Activated T-cell treated with anti-CD3 and anti-CD28 coated beads, Interleukin-2, amount 50 U/mL, for 24 hours (primary cell): ENCODE results near the gene WWC1.

Source experiments
- DNase-seq: peaks from one replicate; pipeline ENCODE4 v3.0.0-alpha.2; 2020
- H3K27ac Mint-ChIP-seq: 2 replicates; pipeline ENCODE4 v1.8.0; 2020; ENCODE audit warnings: mild to moderate bottlenecking, mixed read lengths
- H3K27me3 Mint-ChIP-seq: 2 replicates; pipeline ENCODE4 v1.8.0; 2020; ENCODE audit warnings: mixed read lengths
- H3K36me3 Mint-ChIP-seq: 2 replicates; pipeline ENCODE4 v1.8.0; 2020; ENCODE audit warnings: low read depth, mixed read lengths
- H3K4me1 Mint-ChIP-seq: 2 replicates; pipeline ENCODE4 v1.8.0; 2020; ENCODE audit warnings: low read depth, mixed read lengths
- H3K4me3 Mint-ChIP-seq: 2 replicates; pipeline ENCODE4 v1.8.0; 2020; ENCODE audit warnings: mild to moderate bottlenecking, moderate library complexity, mixed read lengths
- H3K9me3 Mint-ChIP-seq: 2 replicates; pipeline ENCODE4 v1.8.0; 2020; ENCODE audit warnings: mixed read lengths

Gene WWC1

GRCh38 chr5:168407211-168407610 is 115.8 kb downstream of the WWC1 start:
- Mint-ChIP-seq H3K4me1 (peaks cover 30% of the 10 kb centered on the region), H3K27me3 (peaks cover 34% of the 10 kb centered on the region), H3K4me3 (no peak overlapping the region), H3K9me3 (no peaks in the 10 kb centered on the region), H3K27ac (peak overlapping the region; percentile 0), H3K36me3 (peaks cover 4% of the 10 kb centered on the region)
- no peak for DNase-seq

- H3K27ac Mint-ChIP-seq, result no peak overlapping the region
- peaks cover 41% of the 10 kb centered on the region for H3K27me3 Mint-ChIP-seq
- no peak for DNase-seq
Observed at GRCh38 chr5:168408561-168409305, 117.3 kb downstream of the WWC1 start.

GRCh38 chr5:168409591-168410458 is 118.4 kb downstream of the WWC1 start:
- peak overlapping the region; percentile 64 for H3K4me3 Mint-ChIP-seq
- H3K4me1 Mint-ChIP-seq, result peaks cover 30% of the 10 kb centered on the region
- DNase-seq, result peak; percentile 52
- H3K27ac Mint-ChIP-seq, result peak overlapping the region; percentile 78
- H3K27me3 Mint-ChIP-seq, result peaks cover 38% of the 10 kb centered on the region
- peaks cover 6% of the 10 kb centered on the region for H3K36me3 Mint-ChIP-seq
- H3K9me3 Mint-ChIP-seq, result no peaks in the 10 kb centered on the region

More at GRCh38 chr5:168408561-168409305, 117.3 kb downstream of the WWC1 start:
- Mint-ChIP-seq H3K36me3 (peaks cover 6% of the 10 kb centered on the region), H3K4me3 (peak overlapping the region; percentile 64), H3K4me1 (peaks cover 30% of the 10 kb centered on the region), H3K9me3 (no peaks in the 10 kb centered on the region)

- no peak overlapping the region for H3K27ac Mint-ChIP-seq
- H3K4me1 Mint-ChIP-seq, result peaks cover 30% of the 10 kb centered on the region
- H3K36me3 Mint-ChIP-seq, result peaks cover 6% of the 10 kb centered on the region
- H3K9me3 Mint-ChIP-seq, result no peaks in the 10 kb centered on the region
- H3K27me3 Mint-ChIP-seq, result peaks cover 27% of the 10 kb centered on the region
- no peak overlapping the region for H3K4me3 Mint-ChIP-seq
- no peak for DNase-seq
Observed at GRCh38 chr5:168411871-168412270, 120.4 kb downstream of the WWC1 start.

GRCh38 chr5:168413062-168413461 is 121.6 kb downstream of the WWC1 start:
- Mint-ChIP-seq H3K27ac (no peak overlapping the region), H3K36me3 (peaks cover 6% of the 10 kb centered on the region), H3K9me3 (no peaks in the 10 kb centered on the region), H3K27me3 (peaks cover 27% of the 10 kb centered on the region), H3K4me3 (no peak overlapping the region), H3K4me1 (peaks cover 25% of the 10 kb centered on the region)
- DNase-seq, result no peak

- peaks cover 23% of the 10 kb centered on the region for H3K4me1 Mint-ChIP-seq
- peaks cover 27% of the 10 kb centered on the region for H3K27me3 Mint-ChIP-seq
- no peaks in the 10 kb centered on the region for H3K9me3 Mint-ChIP-seq
- H3K27ac Mint-ChIP-seq, result no peak overlapping the region
- H3K4me3 Mint-ChIP-seq, result no peak overlapping the region
- H3K36me3 Mint-ChIP-seq, result peaks cover 6% of the 10 kb centered on the region
- DNase-seq, result no peak
Observed at GRCh38 chr5:168413596-168413995, 122.2 kb downstream of the WWC1 start.

- peaks cover 6% of the 10 kb centered on the region for H3K36me3 Mint-ChIP-seq
- H3K27ac Mint-ChIP-seq, result no peak overlapping the region
- H3K9me3 Mint-ChIP-seq, result no peaks in the 10 kb centered on the region
- H3K27me3 Mint-ChIP-seq, result peaks cover 18% of the 10 kb centered on the region
- peaks cover 5% of the 10 kb centered on the region for H3K4me1 Mint-ChIP-seq
- no peak overlapping the region for H3K4me3 Mint-ChIP-seq
- no peak for DNase-seq
Observed at GRCh38 chr5:168415401-168415800, 124.0 kb downstream of the WWC1 start.

GRCh38 chr5:168415971-168416370 is 124.5 kb downstream of the WWC1 start:
- DNase-seq, result no peak
- Mint-ChIP-seq H3K36me3 (peaks cover 6% of the 10 kb centered on the region), H3K9me3 (no peaks in the 10 kb centered on the region), H3K4me1 (peaks cover 2% of the 10 kb centered on the region), H3K27ac (no peak overlapping the region), H3K27me3 (peaks cover 18% of the 10 kb centered on the region), H3K4me3 (no peak overlapping the region)

GRCh38 chr5:168417731-168418429 is 126.4 kb downstream of the WWC1 start:
- H3K36me3 Mint-ChIP-seq, result peaks cover 2% of the 10 kb centered on the region
- no peak overlapping the region for H3K27ac Mint-ChIP-seq
- no peak overlapping the region for H3K4me3 Mint-ChIP-seq
- H3K4me1 Mint-ChIP-seq, result no peaks in the 10 kb centered on the region
- no peaks in the 10 kb centered on the region for H3K9me3 Mint-ChIP-seq
- peaks cover 6% of the 10 kb centered on the region for H3K27me3 Mint-ChIP-seq
- no peak for DNase-seq

GRCh38 chr5:168420461-168420860 is 129.0 kb downstream of the WWC1 start:
- Mint-ChIP-seq H3K4me3 (no peak overlapping the region), H3K27ac (no peak overlapping the region), H3K4me1 (no peaks in the 10 kb centered on the region), H3K9me3 (no peaks in the 10 kb centered on the region), H3K27me3 (no peaks in the 10 kb centered on the region), H3K36me3 (no peaks in the 10 kb centered on the region)
- no peak for DNase-seq

- H3K36me3 Mint-ChIP-seq, result no peaks in the 10 kb centered on the region
- H3K27ac Mint-ChIP-seq, result no peak overlapping the region
- no peak overlapping the region for H3K4me3 Mint-ChIP-seq
- DNase-seq, result no peak
- H3K4me1 Mint-ChIP-seq, result no peaks in the 10 kb centered on the region
- H3K9me3 Mint-ChIP-seq, result no peaks in the 10 kb centered on the region
- no peaks in the 10 kb centered on the region for H3K27me3 Mint-ChIP-seq
Observed at GRCh38 chr5:168422431-168422830, 131.0 kb downstream of the WWC1 start.

- H3K4me1 Mint-ChIP-seq, result no peaks in the 10 kb centered on the region
- H3K9me3 Mint-ChIP-seq, result no peaks in the 10 kb centered on the region
- no peaks in the 10 kb centered on the region for H3K27me3 Mint-ChIP-seq
- H3K27ac Mint-ChIP-seq, result no peak overlapping the region
- H3K4me3 Mint-ChIP-seq, result no peak overlapping the region
- DNase-seq, result no peak
- H3K36me3 Mint-ChIP-seq, result no peaks in the 10 kb centered on the region
Observed at GRCh38 chr5:168423478-168423877, 132.0 kb downstream of the WWC1 start.

- no peaks in the 10 kb centered on the region for H3K9me3 Mint-ChIP-seq
- peaks cover 1% of the 10 kb centered on the region for H3K36me3 Mint-ChIP-seq
- no peak overlapping the region for H3K27ac Mint-ChIP-seq
- no peak overlapping the region for H3K4me3 Mint-ChIP-seq
- H3K4me1 Mint-ChIP-seq, result no peaks in the 10 kb centered on the region
- H3K27me3 Mint-ChIP-seq, result no peaks in the 10 kb centered on the region
- DNase-seq, result no peak
Observed at GRCh38 chr5:168423971-168424370, 132.5 kb downstream of the WWC1 start.

- H3K36me3 Mint-ChIP-seq, result peaks cover 2% of the 10 kb centered on the region
- H3K27ac Mint-ChIP-seq, result no peak overlapping the region
- H3K27me3 Mint-ChIP-seq, result no peaks in the 10 kb centered on the region
- no peaks in the 10 kb centered on the region for H3K9me3 Mint-ChIP-seq
- H3K4me3 Mint-ChIP-seq, result no peak overlapping the region
- DNase-seq, result no peak
- H3K4me1 Mint-ChIP-seq, result no peaks in the 10 kb centered on the region
Observed at GRCh38 chr5:168424594-168425323, 133.3 kb downstream of the WWC1 start.
